WTC11 (cell line): ENCODE results near the gene GAST.

Experiments
- TEAD4 ChIP-seq: sonication (generic); formaldehyde crosslinking; IDR thresholded peaks from 2 replicates; pipeline ENCODE4 v1.8.0; 2022; ENCODE audit warnings: mild to moderate bottlenecking, missing genetic modification reagents
- ZNF263 ChIP-seq: sonication (generic); formaldehyde crosslinking; IDR thresholded peaks from 2 replicates; pipeline ENCODE4 v1.8.1; 2022; ENCODE audit warnings: low read depth, mild to moderate bottlenecking, moderate library complexity, missing genetic modification reagents

- TF ChIP-seq ZNF263 (CRISPR knock-in tag) (no peak), TEAD4 (CRISPR knock-in tag) (no peak)
Observed at GRCh38 chr17:41665566-41666236, 46.4 kb upstream of the GAST start.
